HepG2 (cell line): ENCODE data around the gene BCL7A. TPM values are rescaled to one million over a fixed set of nuclear protein-coding genes. Genes with fewer than 3 reads are reported as not detected.

Experiments used
- ATM ChIP-seq: fragments of 450-650 bp; IDR thresholded peaks from 2 replicates; pipeline ENCODE4 v1.7.1; 2017; ENCODE audit warnings: mild to moderate bottlenecking, borderline replicate concordance
- EEA1 ChIP-seq: sonication (generic); formaldehyde crosslinking; IDR thresholded peaks from 2 replicates; pipeline ENCODE4 v1.5.1; 2020; ENCODE audit warnings: mild to moderate bottlenecking, missing genetic modification reagents, borderline replicate concordance
- EZH2 ChIP-seq: conservative IDR thresholded peaks from 2 replicates; pipeline ENCODE4 v1.6.1; 2012; ENCODE audit warnings: mild to moderate bottlenecking, low read depth, low read length, moderate library complexity
- MXD1 ChIP-seq: sonication (generic); formaldehyde crosslinking; IDR thresholded peaks from 2 replicates; pipeline ENCODE4 v1.4.0; 2020; ENCODE audit warnings: mild to moderate bottlenecking, missing genetic modification reagents
- NFIB ChIP-seq: sonication (generic); formaldehyde crosslinking; IDR thresholded peaks from 2 replicates; pipeline ENCODE4 v1.9.0; 2021; ENCODE audit warnings: missing genetic modification reagents, mild to moderate bottlenecking, borderline replicate concordance
- NRL ChIP-seq: sonication (generic); formaldehyde crosslinking; IDR thresholded peaks from 2 replicates; pipeline ENCODE4 v1.5.0; 2020; ENCODE audit warnings: missing genetic modification reagents, mild to moderate bottlenecking, moderate library complexity, borderline replicate concordance
- PAF1 ChIP-seq: IDR thresholded peaks from 2 replicates; pipeline ENCODE4 v1.6.1; 2016; ENCODE audit warnings: missing genetic modification reagents, missing compliant biosample characterization
- TGIF2 ChIP-seq: IDR thresholded peaks from 2 replicates; pipeline ENCODE4 v1.6.1; 2016; ENCODE audit warnings: control low read depth, missing compliant biosample characterization
- YEATS2 ChIP-seq: sonication (generic); formaldehyde crosslinking; IDR thresholded peaks from 2 replicates; pipeline ENCODE4 v1.4.0; 2020; ENCODE audit warnings: missing genetic modification reagents, borderline replicate concordance
- ZBTB42 ChIP-seq: sonication (generic); formaldehyde crosslinking; IDR thresholded peaks from 2 replicates; pipeline ENCODE4 v1.5.0; 2020; ENCODE audit warnings: mild to moderate bottlenecking, missing genetic modification reagents
- ZNF329 ChIP-seq: sonication (generic); formaldehyde crosslinking; IDR thresholded peaks from 2 replicates; pipeline ENCODE4 v1.9.0; 2021; ENCODE audit warnings: low read depth, mild to moderate bottlenecking, missing genetic modification reagents
- ZNF430 ChIP-seq: sonication (generic); formaldehyde crosslinking; IDR thresholded peaks from 2 replicates; pipeline ENCODE4 v1.9.0; 2021; ENCODE audit warnings: mild to moderate bottlenecking, missing genetic modification reagents
- ZNF431 ChIP-seq: sonication (generic); formaldehyde crosslinking; IDR thresholded peaks from 2 replicates; pipeline ENCODE4 v1.9.0; 2022; ENCODE audit warnings: missing genetic modification reagents, low read depth, mild to moderate bottlenecking, borderline replicate concordance
- ZNF510 ChIP-seq: sonication (generic); formaldehyde crosslinking; IDR thresholded peaks from 2 replicates; pipeline ENCODE4 v1.4.0; 2020; ENCODE audit warnings: low read depth, mild to moderate bottlenecking, missing genetic modification reagents
- ZNF512 ChIP-seq: sonication (generic); formaldehyde crosslinking; IDR thresholded peaks from 2 replicates; pipeline ENCODE4 v1.4.0; 2020; ENCODE audit warnings: mild to moderate bottlenecking, missing genetic modification reagents
- ZNF7 ChIP-seq: IDR thresholded peaks from 2 replicates; pipeline ENCODE4 v1.6.1; 2016; ENCODE audit warnings: missing biosample characterization, missing genetic modification reagents
- ZNF770 ChIP-seq: sonication (generic); formaldehyde crosslinking; IDR thresholded peaks from 2 replicates; pipeline ENCODE4 v1.5.0; 2020; ENCODE audit warnings: mild to moderate bottlenecking, missing genetic modification reagents
- ZNF781 ChIP-seq: sonication (generic); formaldehyde crosslinking; IDR thresholded peaks from 2 replicates; pipeline ENCODE4 v1.5.1; 2020; ENCODE audit warnings: borderline replicate concordance, mild to moderate bottlenecking, missing genetic modification reagents; ENCODE audit errors: not compliant biosample characterization
- polyA plus RNA-seq, 8 experiments: library from polyadenylated mRNA; depleted of rRNA in 3 of 8; stranded (reverse) in 7 of 8; unstranded in 1 of 8; fragments of >200 nt; fragmentation: Illumina TruSeq in 4 of 8; extraction: Trizol in 4 of 8; gene quantifications; 2 replicates each; pipeline versions ENCODE4 v1.2.1 to v1.2.3, GENCODE V29; 2011 to 2016; ENCODE audit warnings: low read depth in 4 of 8, missing spikeins in 1 of 8, mixed read lengths in 1 of 8; ENCODE audit not compliant: insufficient read depth in 1 of 8
- total RNA-seq, 5 experiments: library from RNA; depleted of rRNA; stranded (reverse); fragments of >200 nt; fragmentation: Illumina TruSeq; extraction: Trizol; gene quantifications; 2 replicates each; pipeline ENCODE4 v1.2.3, GENCODE V29; 2016; ENCODE audit warnings: low read depth in 1 of 5
- TF ChIP-seq, protein P1 (sequence below): sonication (generic); formaldehyde crosslinking; IDR thresholded peaks from 2 replicates; pipeline ENCODE4 v1.8.1; 2023; ENCODE audit warnings: mild to moderate bottlenecking, missing genetic modification reagents
- TF ChIP-seq, protein P2 (sequence below): sonication (generic); formaldehyde crosslinking; IDR thresholded peaks from 2 replicates; pipeline ENCODE4 v1.9.0; 2021; ENCODE audit warnings: missing genetic modification reagents, borderline replicate concordance

Gene BCL7A
- total and polyA plus RNA-seq, 2 of the 13 experiments (the other 11 are each of a cell fraction or from before 2014, with no cell fraction given), result 4.1 to 6.2 TPM

- TF ChIP-seq ZNF770 (CRISPR knock-in tag) (no peak), ZNF512 (CRISPR knock-in tag) (no peak), NRL (no peak), EEA1 (CRISPR knock-in tag) (no peak), ZNF431 (CRISPR knock-in tag) (peak; percentile 21; the same call in 1 of the 2 replicates), ZNF7 (CRISPR knock-in tag) (no peak), ZNF510 (CRISPR knock-in tag) (no peak), ATM (no peak), ZBTB42 (CRISPR knock-in tag) (peak; percentile 60; the same call in 1 of the 2 replicates), YEATS2 (CRISPR knock-in tag) (no peak; the same call in 1 of the 2 replicates), NFIB (no peak), EZH2 (no peak), MXD1 (CRISPR knock-in tag) (peak; percentile 86), ZNF329 (CRISPR knock-in tag) (no peak), PAF1 (no peak), ZNF430 (CRISPR knock-in tag) (peak; percentile 71; the same call in 1 of the 2 replicates), TGIF2 (CRISPR knock-in tag) (peak; percentile 44; the same call in 1 of the 2 replicates), ZNF781 (CRISPR knock-in tag) (no peak)
- TF ChIP-seq, protein P1, sequence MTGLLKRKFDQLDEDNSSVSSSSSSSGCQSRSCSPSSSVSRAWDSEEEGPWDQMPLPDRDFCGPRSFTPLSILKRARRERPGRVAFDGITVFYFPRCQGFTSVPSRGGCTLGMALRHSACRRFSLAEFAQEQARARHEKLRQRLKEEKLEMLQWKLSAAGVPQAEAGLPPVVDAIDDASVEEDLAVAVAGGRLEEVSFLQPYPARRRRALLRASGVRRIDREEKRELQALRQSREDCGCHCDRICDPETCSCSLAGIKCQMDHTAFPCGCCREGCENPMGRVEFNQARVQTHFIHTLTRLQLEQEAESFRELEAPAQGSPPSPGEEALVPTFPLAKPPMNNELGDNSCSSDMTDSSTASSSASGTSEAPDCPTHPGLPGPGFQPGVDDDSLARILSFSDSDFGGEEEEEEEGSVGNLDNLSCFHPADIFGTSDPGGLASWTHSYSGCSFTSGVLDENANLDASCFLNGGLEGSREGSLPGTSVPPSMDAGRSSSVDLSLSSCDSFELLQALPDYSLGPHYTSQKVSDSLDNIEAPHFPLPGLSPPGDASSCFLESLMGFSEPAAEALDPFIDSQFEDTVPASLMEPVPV, result peak; percentile 82
- TF ChIP-seq, protein P2, sequence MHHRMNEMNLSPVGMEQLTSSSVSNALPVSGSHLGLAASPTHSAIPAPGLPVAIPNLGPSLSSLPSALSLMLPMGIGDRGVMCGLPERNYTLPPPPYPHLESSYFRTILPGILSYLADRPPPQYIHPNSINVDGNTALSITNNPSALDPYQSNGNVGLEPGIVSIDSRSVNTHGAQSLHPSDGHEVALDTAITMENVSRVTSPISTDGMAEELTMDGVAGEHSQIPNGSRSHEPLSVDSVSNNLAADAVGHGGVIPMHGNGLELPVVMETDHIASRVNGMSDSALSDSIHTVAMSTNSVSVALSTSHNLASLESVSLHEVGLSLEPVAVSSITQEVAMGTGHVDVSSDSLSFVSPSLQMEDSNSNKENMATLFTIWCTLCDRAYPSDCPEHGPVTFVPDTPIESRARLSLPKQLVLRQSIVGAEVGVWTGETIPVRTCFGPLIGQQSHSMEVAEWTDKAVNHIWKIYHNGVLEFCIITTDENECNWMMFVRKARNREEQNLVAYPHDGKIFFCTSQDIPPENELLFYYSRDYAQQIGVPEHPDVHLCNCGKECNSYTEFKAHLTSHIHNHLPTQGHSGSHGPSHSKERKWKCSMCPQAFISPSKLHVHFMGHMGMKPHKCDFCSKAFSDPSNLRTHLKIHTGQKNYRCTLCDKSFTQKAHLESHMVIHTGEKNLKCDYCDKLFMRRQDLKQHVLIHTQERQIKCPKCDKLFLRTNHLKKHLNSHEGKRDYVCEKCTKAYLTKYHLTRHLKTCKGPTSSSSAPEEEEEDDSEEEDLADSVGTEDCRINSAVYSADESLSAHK, result no peak
Observed at GRCh38 chr12:122078141-122079032, 56.7 kb downstream of the BCL7A start, which contains the start of gene MLXIP (continued).
